ENCODE measurements around the gene UBE2G1.
"Not testable (repeated sequence)": the region's sequence is repeated elsewhere in the genome, so short reads cannot be mapped to it uniquely, and the experiment has no call there.

Gene UBE2G1

GRCh38 chr17:4375796-4376440, 9.4 kb upstream of the UBE2G1 start:
- not testable (repeated sequence) for DNase-seq (ENCODE audit: low spot score)

GRCh38 chr17:4375039-4375748, 8.7 kb upstream of the UBE2G1 start:
- DNase-seq (ENCODE audit: low spot score), result no peak

GRCh38 chr17:4369557-4370230, 3.2 kb upstream of the UBE2G1 start:
- DNase-seq (ENCODE audit: low spot score), result no peak

GRCh38 chr17:4368341-4368740, 1.9 kb upstream of the UBE2G1 start:
- no peak for DNase-seq (ENCODE audit: low spot score)

- not testable (repeated sequence) for DNase-seq (ENCODE audit: low spot score)
Measured at GRCh38 chr17:4367177-4367576, 702 bp upstream of the UBE2G1 start.

- DNase-seq (ENCODE audit: low spot score), result peak; percentile 52
Measured at GRCh38 chr17:4365628-4366326, 698 bp downstream of the UBE2G1 start.

- DNase-seq (ENCODE audit: low spot score), result peak; percentile 97
Measured at GRCh38 chr17:4365103-4365627, 1.3 kb downstream of the UBE2G1 start.

- no peak for DNase-seq (ENCODE audit: low spot score)
Measured at GRCh38 chr17:4364622-4365041, 1.8 kb downstream of the UBE2G1 start.

- no peak for DNase-seq (ENCODE audit: low spot score)
Measured at GRCh38 chr17:4362141-4362540, 4.3 kb downstream of the UBE2G1 start.

- no peak for DNase-seq (ENCODE audit: low spot score)
Measured at GRCh38 chr17:4358154-4358553, 8.3 kb downstream of the UBE2G1 start.

- no peak for DNase-seq (ENCODE audit: low spot score)
Measured at GRCh38 chr17:4357671-4358070, 8.8 kb downstream of the UBE2G1 start.

GRCh38 chr17:4357030-4357628, 9.3 kb downstream of the UBE2G1 start:
- DNase-seq (ENCODE audit: low spot score), result no peak

- DNase-seq (ENCODE audit: low spot score), result no peak
Measured at GRCh38 chr17:4354862-4355514, 11.5 kb downstream of the UBE2G1 start.

GRCh38 chr17:4354206-4354605, 12.3 kb downstream of the UBE2G1 start:
- DNase-seq (ENCODE audit: low spot score), result no peak

GRCh38 chr17:4350214-4350613, 16.3 kb downstream of the UBE2G1 start:
- not testable (repeated sequence) for DNase-seq (ENCODE audit: low spot score)

- DNase-seq (ENCODE audit: low spot score), result no peak
Measured at GRCh38 chr17:4345581-4346252, 20.8 kb downstream of the UBE2G1 start.

- DNase-seq (ENCODE audit: low spot score), result no peak
Measured at GRCh38 chr17:4344926-4345325, 21.5 kb downstream of the UBE2G1 start.

GRCh38 chr17:4342535-4342934, 23.9 kb downstream of the UBE2G1 start:
- DNase-seq (ENCODE audit: low spot score), result no peak

GRCh38 chr17:4341616-4341977, 24.9 kb downstream of the UBE2G1 start:
- DNase-seq (ENCODE audit: low spot score), result no peak

- peak; percentile 18 for DNase-seq (ENCODE audit: low spot score)
Measured at GRCh38 chr17:4340914-4341615, 25.4 kb downstream of the UBE2G1 start.
